Stimulated activated CD8-positive, alpha-beta memory T cell treated with anti-CD3 and anti-CD28 coated beads, Interleukin-4, amount 100 ng/mL, for 1 hour (primary cell): ENCODE measurements around the gene RLF.

ENCODE experiments used
- DNase-seq, 2 donors: peaks; one replicate each; pipeline ENCODE4 v3.0.0-alpha.2; 2020; ENCODE audit warnings: low read depth in 2 of 2, low spot score in 1 of 2

The RLF gene

DNA sequence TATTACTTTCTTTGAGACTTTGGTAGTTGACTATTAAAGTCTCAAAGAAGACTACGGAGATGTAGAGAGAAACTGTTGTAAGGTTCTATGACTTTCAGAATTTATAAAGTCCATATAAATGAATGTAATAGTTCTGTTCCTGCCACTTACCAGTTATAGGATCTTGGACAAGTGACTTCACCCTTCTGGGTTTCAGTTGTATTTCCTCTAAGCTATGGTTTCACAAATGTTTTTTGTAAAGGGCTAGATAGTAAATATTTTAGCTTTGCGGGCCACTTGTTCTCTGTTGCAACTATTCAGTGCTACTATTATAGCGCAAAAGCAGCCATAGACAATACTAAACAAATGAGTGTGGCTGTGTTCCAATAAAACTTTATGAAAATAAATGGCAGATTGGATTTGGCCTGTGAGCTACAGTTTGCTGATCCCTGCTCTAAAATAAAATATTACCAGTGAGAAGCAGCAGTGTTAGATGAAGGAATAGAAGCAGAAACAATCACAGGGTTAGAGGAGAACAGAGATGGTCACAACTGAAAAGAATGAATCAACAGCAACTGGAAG is 111.5 kb downstream of the RLF start:
- no peak for DNase-seq

DNA sequence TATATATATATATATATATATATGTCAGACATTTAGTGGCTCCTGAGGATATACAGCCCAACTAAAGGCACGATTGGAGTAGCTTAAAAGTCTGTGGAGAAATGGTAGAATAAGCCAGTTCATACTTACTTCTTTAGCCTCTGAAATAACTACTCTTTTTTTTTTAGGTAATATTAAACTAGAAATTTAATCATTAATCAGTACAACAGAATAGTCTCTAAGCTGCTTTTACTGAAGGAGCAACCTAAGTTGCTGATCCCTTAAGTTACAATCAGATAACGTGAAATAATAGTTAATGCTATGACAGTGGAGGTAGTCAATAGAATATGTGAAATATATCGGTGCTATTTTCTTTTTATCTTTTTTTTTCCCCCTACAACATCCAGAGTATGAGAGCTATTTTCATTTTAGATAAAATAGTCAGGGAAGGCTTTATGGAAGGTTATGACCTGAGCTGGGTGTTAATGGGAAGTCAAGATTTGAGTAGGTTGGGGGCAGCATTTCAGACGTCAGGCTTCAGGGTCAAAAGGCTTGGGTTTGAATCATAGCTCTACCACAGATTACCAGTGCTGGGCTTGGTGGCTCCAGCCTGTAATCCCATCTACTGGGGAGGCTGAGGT is 112.5 kb downstream of the RLF start:
- no peak for DNase-seq

DNA sequence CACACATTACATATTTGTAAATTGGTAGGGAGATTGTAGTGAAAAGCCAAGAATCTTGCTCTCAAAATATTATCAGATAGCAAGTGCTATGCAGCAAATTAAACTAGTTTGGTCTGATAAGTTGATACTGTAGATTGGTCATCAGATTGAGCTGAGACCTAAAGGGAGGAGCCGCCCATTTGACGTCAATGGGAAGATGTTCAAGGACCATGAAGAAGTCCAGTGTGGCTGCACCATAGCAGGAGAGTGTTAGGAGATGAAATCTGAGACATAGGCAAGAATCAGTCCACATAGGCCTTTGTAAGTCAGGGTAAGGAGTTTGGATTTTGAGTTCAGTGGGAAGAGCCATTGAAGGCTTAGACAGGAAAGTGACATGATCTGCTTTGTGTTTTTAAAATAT is 113.1 kb downstream of the RLF start:
- DNase-seq, result no peak

DNA sequence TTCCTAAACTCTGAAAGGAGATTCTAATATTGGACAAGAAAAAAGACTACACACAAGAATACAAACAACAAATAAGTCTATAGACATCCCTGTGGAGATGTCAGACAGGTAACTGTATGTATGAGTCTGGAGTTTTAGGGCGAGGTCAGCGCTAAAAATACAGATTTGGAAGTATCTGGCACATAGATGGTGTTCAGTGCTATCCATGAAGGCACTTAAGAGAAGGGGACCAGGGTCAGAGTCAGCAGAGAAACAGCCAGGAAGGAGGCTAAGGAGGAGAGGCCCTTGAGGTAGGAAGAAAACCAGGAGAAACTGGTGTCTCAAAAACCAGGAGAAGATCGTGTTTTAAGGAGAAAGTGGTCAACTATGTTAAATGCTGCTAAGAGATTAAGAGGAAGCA is 114.9 kb downstream of the RLF start:
- DNase-seq, result no peak

DNA sequence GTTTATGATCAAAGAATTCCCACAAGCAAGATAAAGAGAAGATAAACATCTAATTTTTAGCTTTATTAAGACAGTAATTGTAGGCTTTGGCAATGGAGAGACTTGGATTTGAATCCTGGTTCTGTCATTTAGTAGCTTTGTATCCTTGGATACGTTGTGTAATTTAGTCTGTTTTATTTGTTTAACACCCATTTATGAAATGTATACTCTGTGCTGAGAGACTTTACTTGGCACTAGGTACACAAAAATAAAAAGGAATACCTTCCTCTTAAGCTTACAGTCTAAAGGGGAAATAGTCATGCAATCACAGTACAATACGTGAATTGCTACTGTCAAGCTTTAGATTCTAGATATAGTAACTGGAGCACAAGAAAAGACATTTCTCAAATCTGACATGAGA is 120.7 kb downstream of the RLF start:
- DNase-seq, result no peak
